ENCODE results near the gene AR. TPM values are rescaled to one million over a fixed set of nuclear protein-coding genes. Genes with fewer than 3 reads are reported as not detected.

The AR gene
- total RNA-seq, 1 donor from 2014 or later = not detected

DNA sequence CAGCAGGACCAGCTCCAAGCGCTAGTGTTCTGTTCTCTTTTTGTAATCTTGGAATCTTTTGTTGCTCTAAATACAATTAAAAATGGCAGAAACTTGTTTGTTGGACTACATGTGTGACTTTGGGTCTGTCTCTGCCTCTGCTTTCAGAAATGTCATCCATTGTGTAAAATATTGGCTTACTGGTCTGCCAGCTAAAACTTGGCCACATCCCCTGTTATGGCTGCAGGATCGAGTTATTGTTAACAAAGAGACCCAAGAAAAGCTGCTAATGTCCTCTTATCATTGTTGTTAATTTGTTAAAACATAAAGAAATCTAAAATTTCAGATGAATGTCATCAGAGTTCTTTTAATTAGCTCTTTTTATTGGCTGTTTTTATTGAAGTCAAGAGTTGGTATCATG lies 186.5 kb downstream of the AR start:
- H3K36me3 Mint-ChIP-seq (ENCODE audit: low read depth) = no peaks in the 10 kb centered on the region
- ChIA-PET POLR2A (no interaction called here), CTCF (no interaction called here)
- H3K4me1 Mint-ChIP-seq = no peaks in the 10 kb centered on the region
- H3K27me3 Mint-ChIP-seq = no peaks in the 10 kb centered on the region
- H3K9me3 Mint-ChIP-seq = no peaks in the 10 kb centered on the region
- intact Hi-C loops (cut with micrococcal nuclease) = no loop called here
- TF ChIP-seq, protein P1, sequence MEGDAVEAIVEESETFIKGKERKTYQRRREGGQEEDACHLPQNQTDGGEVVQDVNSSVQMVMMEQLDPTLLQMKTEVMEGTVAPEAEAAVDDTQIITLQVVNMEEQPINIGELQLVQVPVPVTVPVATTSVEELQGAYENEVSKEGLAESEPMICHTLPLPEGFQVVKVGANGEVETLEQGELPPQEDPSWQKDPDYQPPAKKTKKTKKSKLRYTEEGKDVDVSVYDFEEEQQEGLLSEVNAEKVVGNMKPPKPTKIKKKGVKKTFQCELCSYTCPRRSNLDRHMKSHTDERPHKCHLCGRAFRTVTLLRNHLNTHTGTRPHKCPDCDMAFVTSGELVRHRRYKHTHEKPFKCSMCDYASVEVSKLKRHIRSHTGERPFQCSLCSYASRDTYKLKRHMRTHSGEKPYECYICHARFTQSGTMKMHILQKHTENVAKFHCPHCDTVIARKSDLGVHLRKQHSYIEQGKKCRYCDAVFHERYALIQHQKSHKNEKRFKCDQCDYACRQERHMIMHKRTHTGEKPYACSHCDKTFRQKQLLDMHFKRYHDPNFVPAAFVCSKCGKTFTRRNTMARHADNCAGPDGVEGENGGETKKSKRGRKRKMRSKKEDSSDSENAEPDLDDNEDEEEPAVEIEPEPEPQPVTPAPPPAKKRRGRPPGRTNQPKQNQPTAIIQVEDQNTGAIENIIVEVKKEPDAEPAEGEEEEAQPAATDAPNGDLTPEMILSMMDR (IDR thresholded peaks at IDR 0.05) = no peak
- no peak for ATAC-seq (ENCODE audit: low read depth)
- H3K4me3 Mint-ChIP-seq = no peak overlapping the region
- DNase-seq = no peak
- H3K27ac Mint-ChIP-seq = no peak overlapping the region

DNA sequence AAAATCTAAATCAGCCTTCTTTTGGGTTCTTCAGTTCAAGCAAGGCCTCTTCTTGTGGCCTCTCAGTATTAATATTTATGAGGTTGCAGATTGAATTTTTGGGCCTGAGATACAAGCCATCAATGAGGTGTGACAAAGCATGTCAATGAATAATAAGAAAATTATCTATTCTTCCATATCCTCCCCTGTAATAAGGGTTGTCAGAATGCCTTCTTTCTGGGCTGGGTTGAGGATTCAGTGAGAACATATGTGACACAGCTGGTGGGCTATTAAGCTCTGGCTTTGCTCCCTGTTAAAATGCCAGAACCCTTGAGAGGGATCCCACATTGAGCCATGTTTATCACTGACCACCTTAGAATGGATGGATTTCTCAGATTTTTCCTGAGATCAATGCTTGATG lies 187.2 kb downstream of the AR start:
- Mint-ChIP-seq H3K36me3 (ENCODE audit: low read depth) (no peaks in the 10 kb centered on the region), H3K27me3 (no peaks in the 10 kb centered on the region), H3K27ac (no peak overlapping the region), H3K4me1 (no peaks in the 10 kb centered on the region), H3K9me3 (no peaks in the 10 kb centered on the region), H3K4me3 (no peak overlapping the region)
- intact Hi-C loops (cut with micrococcal nuclease) = no loop called here
- ChIA-PET POLR2A (no interaction called here), CTCF (no interaction called here)
- TF ChIP-seq, protein P1 (IDR thresholded peaks at IDR 0.05) = no peak
- ATAC-seq (ENCODE audit: low read depth) (no peak), DNase-seq (no peak)

DNA sequence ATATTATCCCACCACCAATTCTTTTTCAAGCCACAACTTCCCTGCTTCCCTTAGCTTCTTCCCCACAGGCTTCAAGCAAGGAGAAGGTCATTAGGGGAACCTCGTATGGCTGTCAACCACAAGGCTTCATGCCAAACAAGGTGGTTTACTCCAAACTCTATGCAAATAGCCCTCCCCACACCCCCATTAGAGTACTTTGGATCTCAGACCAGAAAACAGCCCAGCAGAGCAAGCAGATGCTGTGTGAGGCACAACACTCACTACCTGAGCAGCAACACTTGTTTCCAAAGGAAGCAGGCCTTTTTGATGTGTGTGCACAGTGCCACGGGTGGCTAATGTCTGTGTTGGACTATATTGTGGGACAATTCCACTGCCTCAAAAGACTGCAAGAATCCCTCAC lies 189.0 kb downstream of the AR start:
- H3K27me3 Mint-ChIP-seq = no peaks in the 10 kb centered on the region
- TF ChIP-seq, protein P1 (IDR thresholded peaks at IDR 0.05) = no peak

DNA sequence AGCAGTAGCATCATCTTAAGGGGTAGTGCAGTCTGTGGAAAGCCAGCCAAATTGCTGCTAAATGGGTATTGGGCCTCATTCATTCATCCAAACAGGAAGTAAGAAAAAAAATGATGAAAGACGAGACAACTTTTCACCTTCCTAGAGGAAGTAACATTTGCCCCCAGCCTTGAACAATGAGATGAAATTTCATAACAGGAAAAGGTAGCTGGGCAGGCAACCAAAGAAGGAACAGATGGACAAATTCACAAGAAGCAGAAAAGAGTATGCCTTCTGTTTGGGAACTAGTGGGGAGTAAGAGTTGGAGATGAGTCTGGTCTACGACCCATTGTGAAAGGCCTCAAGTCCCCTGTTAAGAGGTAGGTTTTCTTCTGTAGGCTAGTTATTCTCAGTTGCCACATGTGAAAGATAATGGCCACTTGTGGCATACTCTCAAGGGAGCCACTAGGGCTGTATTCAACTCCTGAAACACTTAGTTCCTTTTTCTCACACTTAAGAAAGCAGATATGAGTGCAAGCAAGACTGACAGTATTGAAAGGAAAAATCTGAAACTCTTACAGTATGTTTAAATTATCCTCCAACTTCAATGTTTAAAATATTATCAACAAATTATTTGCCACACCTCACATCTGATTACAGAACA lies 190.4 kb downstream of the AR start:
- DNase-seq = no peak
- Mint-ChIP-seq H3K4me1 (peaks cover 6% of the 10 kb centered on the region), H3K36me3 (ENCODE audit: low read depth) (no peaks in the 10 kb centered on the region), H3K4me3 (no peak overlapping the region), H3K9me3 (no peaks in the 10 kb centered on the region), H3K27ac (no peak overlapping the region), H3K27me3 (no peaks in the 10 kb centered on the region)
- intact Hi-C loops (cut with micrococcal nuclease) = no loop called here
- POLR2A ChIA-PET = no interaction called here
- TF ChIP-seq, protein P1 (IDR thresholded peaks at IDR 0.05) = no peak
- no peak for ATAC-seq (ENCODE audit: low read depth)
- CTCF ChIA-PET = no interaction called here

More for the DNA sequence above, 189.0 kb downstream of the AR start:
- intact Hi-C loops (cut with micrococcal nuclease) = no loop called here
- H3K36me3 Mint-ChIP-seq (ENCODE audit: low read depth) = no peaks in the 10 kb centered on the region
- DNase-seq (no peak), ATAC-seq (ENCODE audit: low read depth) (no peak)
- no peak overlapping the region for H3K4me3 Mint-ChIP-seq
- peaks cover 6% of the 10 kb centered on the region for H3K4me1 Mint-ChIP-seq
- ChIA-PET POLR2A (no interaction called here), CTCF (no interaction called here)
- H3K27ac Mint-ChIP-seq = no peak overlapping the region
- H3K9me3 Mint-ChIP-seq = no peaks in the 10 kb centered on the region

DNA sequence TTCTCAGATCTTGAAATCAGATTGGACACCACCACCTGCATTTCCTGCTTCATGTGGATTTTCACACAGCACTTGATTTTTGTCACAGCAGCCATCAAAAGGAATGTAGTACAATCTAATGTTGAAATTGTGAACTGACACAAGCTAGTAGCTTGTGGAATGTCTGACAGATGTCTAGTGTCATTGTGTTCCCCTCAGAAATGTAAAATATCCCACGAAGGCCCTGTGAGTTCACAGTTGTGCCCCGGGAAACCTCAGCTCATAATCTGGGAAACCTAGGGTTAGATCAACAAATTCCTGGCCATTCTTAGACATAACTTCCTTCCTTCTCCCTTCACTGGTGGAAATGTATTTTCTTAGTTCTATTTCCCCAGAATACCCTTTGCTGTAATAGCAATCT lies 205.7 kb downstream of the AR start:
- Mint-ChIP-seq H3K9me3 (peaks cover 2% of the 10 kb centered on the region), H3K4me3 (no peak overlapping the region), H3K4me1 (no peaks in the 10 kb centered on the region), H3K27ac (no peak overlapping the region), H3K27me3 (no peaks in the 10 kb centered on the region), H3K36me3 (ENCODE audit: low read depth) (no peaks in the 10 kb centered on the region)
- POLR2A ChIA-PET = no interaction called here
- ATAC-seq (ENCODE audit: low read depth) (no peak), DNase-seq (no peak)
- intact Hi-C loops (cut with micrococcal nuclease) = no loop called here
- CTCF ChIA-PET = no interaction called here
- TF ChIP-seq, protein P1 (IDR thresholded peaks at IDR 0.05) = no peak
